SK-N-MC (cell line): ENCODE results near the gene LRCH1.

Experiments used
- EZH2 ChIP-seq: fragments of 200-600 bp; sonication (generic); IDR thresholded peaks from one replicate; pipeline ENCODE4 v1.6.1; 2017; ENCODE audit warnings: antibody characterized with exemption
- POLR2AphosphoS5 ChIP-seq: IDR thresholded peaks from 2 replicates; pipeline ENCODE4 v1.6.1; 2012; ENCODE audit warnings: mild to moderate bottlenecking, low read depth, low read length, borderline replicate concordance

- TF ChIP-seq POLR2AphosphoS5: no peak
- TF ChIP-seq EZH2: no peak
These were observed 74.5 kb downstream of the LRCH1 start for GRCh38 chr13:46627462-46627861.
